ENCODE results near the gene CFAP206. TPM values are rescaled to one million over a fixed set of nuclear protein-coding genes. Genes with fewer than 3 reads are reported as not detected.

The CFAP206 gene
- total and polyA plus RNA-seq, 10 of the 15 experiments (the other 5 are each of a cell fraction or from before 2014, with no cell fraction given): 0.04 to 0.24 (median 0.09) TPM; not detected in 6

- H3K27me3 ChIP-seq (replicated peaks in 1 of 2; ENCODE audit: control insufficient read depth in 2 of 2, insufficient read depth in 2 of 2, low read length in 1 of 2): no peaks in the 10 kb centered on the region
- H4K20me1 ChIP-seq (ENCODE audit: control insufficient read depth, insufficient read depth): no peaks in the 10 kb centered on the region
- no peaks in the 10 kb centered on the region for H3K79me2 ChIP-seq (ENCODE audit: control insufficient read depth, insufficient read depth, low read length)
- no peaks in the 10 kb centered on the region for H3K36me3 ChIP-seq (ENCODE audit: control insufficient read depth in 2 of 2, insufficient read depth in 2 of 2, low read length in 1 of 2)
- no peaks in the 10 kb centered on the region; the same call in 2 of the 3 replicates for H3K9me3 ChIP-seq (replicated peaks; ENCODE audit: control insufficient read depth, insufficient read depth, low read length)
- ChIA-PET RAD21 (ENCODE audit: unreplicated experiment) (no interaction called here), CTCF (no interaction called here), POLR2A (interaction anchor here (0.6 kb wide), 1 partner anchor 57 kb away, joined by 4 read pairs; no protein-coding TSS in a partner anchor), SMC1A (ENCODE audit: uncharacterized antibody, unreplicated experiment) (interaction anchor here (0.5 kb wide), 1 partner anchor 667 kb away, joined by 3 read pairs; no protein-coding TSS in a partner anchor)
- no peak overlapping the region for H3K4me3 ChIP-seq
- DNase-seq (ENCODE audit: low read depth, low spot score) (no peak), FAIRE-seq (no peak), ATAC-seq (peak; percentile 77)
- intact Hi-C loops (cut with micrococcal nuclease; ENCODE audit: unreplicated experiment): no loop called here
- 50% methylated on average over 9 of the region's 9 CpGs for WGBS (ENCODE audit: insufficient coverage, insufficient replicate concordance, low lambda C conversion rate, missing lambda C conversion rate)
- BruUV-seq (replicated peaks): no TSS peak
- no peak overlapping the region for H2AFZ ChIP-seq (ENCODE audit: control insufficient read depth, low read depth, low read length)
- H3K27ac ChIP-seq (ENCODE audit: control insufficient read depth, insufficient read depth): no peak overlapping the region
- TF ChIP-seq RAD21 (IDR thresholded peaks at IDR 0.05; ENCODE audit: insufficient read depth, low read depth, low read length): peak; percentile 33
- no peak for TF ChIP-seq TCF3 (IDR thresholded peaks at IDR 0.05; ENCODE audit: borderline replicate concordance, insufficient read depth, low read depth, low read length)
- TF ChIP-seq SMC3 (IDR thresholded peaks at IDR 0.05; ENCODE audit: borderline replicate concordance, low read length): peak; percentile 13; the same call in 1 of the 2 replicates
- peak; percentile 7 to 44 (median 17); a peak in 4 of 6 replicates for TF ChIP-seq CTCF (IDR thresholded peaks at IDR 0.05 in 2 of 3, conservative IDR thresholded peaks at IDR 0.05 in 1 of 3; ENCODE audit: control insufficient read depth in 2 of 3, extremely low read depth in 1 of 3, insufficient read depth in 1 of 3, low read depth in 3 of 3, low read length in 3 of 3)
- no peak overlapping the region for H3K9ac ChIP-seq (ENCODE audit: control insufficient read depth, insufficient read depth, low read length)
- no peak overlapping the region for H3K4me2 ChIP-seq (ENCODE audit: control insufficient read depth, insufficient read depth)
- H3K4me1 ChIP-seq (ENCODE audit: control insufficient read depth, insufficient read depth, low read length): no peaks in the 10 kb centered on the region
- in situ Hi-C loops (cut with MboI): no loop called here
Observed at GRCh38 chr6:87483929-87484328, 76.2 kb downstream of the CFAP206 start.

- Histone ChIP-seq H2AFZ (ENCODE audit: control insufficient read depth, low read depth, low read length) (no peak overlapping the region), H3K4me1 (ENCODE audit: control insufficient read depth, insufficient read depth, low read length) (no peaks in the 10 kb centered on the region), H3K4me2 (ENCODE audit: control insufficient read depth, insufficient read depth) (no peak overlapping the region), H3K27me3 (replicated peaks in 1 of 2; ENCODE audit: control insufficient read depth in 2 of 2, insufficient read depth in 2 of 2, low read length in 1 of 2) (no peaks in the 10 kb centered on the region), H4K20me1 (ENCODE audit: control insufficient read depth, insufficient read depth) (no peaks in the 10 kb centered on the region), H3K79me2 (ENCODE audit: control insufficient read depth, insufficient read depth, low read length) (no peaks in the 10 kb centered on the region), H3K9me3 (replicated peaks; ENCODE audit: control insufficient read depth, insufficient read depth, low read length) (no peaks in the 10 kb centered on the region; the same call in 2 of the 3 replicates), H3K27ac (ENCODE audit: control insufficient read depth, insufficient read depth) (no peak overlapping the region), H3K4me3 (no peak overlapping the region), H3K36me3 (ENCODE audit: control insufficient read depth in 2 of 2, insufficient read depth in 2 of 2, low read length in 1 of 2) (no peaks in the 10 kb centered on the region), H3K9ac (ENCODE audit: control insufficient read depth, insufficient read depth, low read length) (no peak overlapping the region)
- intact Hi-C loops (cut with micrococcal nuclease; ENCODE audit: unreplicated experiment) (no loop called here), in situ Hi-C loops (cut with MboI) (no loop called here)
- ATAC-seq (no peak), DNase-seq (ENCODE audit: low read depth, low spot score) (no peak), FAIRE-seq (no peak)
- ChIA-PET CTCF (no interaction called here), SMC1A (ENCODE audit: uncharacterized antibody, unreplicated experiment) (no interaction called here), RAD21 (ENCODE audit: unreplicated experiment) (no interaction called here), POLR2A (interaction anchor here (0.6 to 0.9 kb wide), 2 partner anchors 41 to 56 kb away, joined by 3 to 4 read pairs; no protein-coding TSS in a partner anchor)
- WGBS (ENCODE audit: insufficient coverage, insufficient replicate concordance, low lambda C conversion rate, missing lambda C conversion rate): 93% methylated on average over 7 of the region's 7 CpGs
- no TSS peak for BruUV-seq (replicated peaks)
- TF ChIP-seq RFX5 (IDR thresholded peaks at IDR 0.05; ENCODE audit: low read depth, low read length) (no peak), SP1 (IDR thresholded peaks at IDR 0.05; ENCODE audit: low read depth, low read length) (no peak), ZBTB11 (CRISPR knock-in tag; IDR thresholded peaks at IDR 0.05) (no peak), SIX5 (IDR thresholded peaks at IDR 0.05; ENCODE audit: low read depth, low read length, severe bottlenecking) (no peak), JUNB (IDR thresholded peaks at IDR 0.05) (no peak), KAT2A (conservative IDR thresholded peaks at IDR 0.05; ENCODE audit: control insufficient read depth, low read depth, low read length) (no peak), CEBPB (IDR thresholded peaks at IDR 0.05; ENCODE audit: borderline replicate concordance in 1 of 2, low read depth in 2 of 2, low read length in 2 of 2) (no peak), SMC3 (IDR thresholded peaks at IDR 0.05; ENCODE audit: borderline replicate concordance, low read length) (no peak), RAD21 (IDR thresholded peaks at IDR 0.05; ENCODE audit: insufficient read depth, low read depth, low read length) (no peak)
Observed at GRCh38 chr6:87484491-87484890, 76.7 kb downstream of the CFAP206 start.
